WTC11 (cell line): ENCODE results near the gene DGLUCY. TPM values are rescaled to one million over a fixed set of nuclear protein-coding genes. Genes with fewer than 3 reads are reported as not detected.

ENCODE experiments used
- ATAC-seq: fragments of 200-7000 bp; cut with Tn5 transposase; 2 replicates; pipeline ENCODE4 v1.10.0; 2021; ENCODE audit warnings: mild to moderate bottlenecking, moderate library complexity
- CTCF ChIA-PET: fragments of 300-600 bp; sonication (Branson Sonifier 250); formaldehyde crosslinking; loops from one replicate; lab custom pipeline; 2021; ENCODE audit warnings: antibody characterized with exemption; lab: Charles Lee
- POLR2A ChIA-PET: fragments of 350-600 bp; sonication (Branson Sonifier 250); formaldehyde crosslinking; loops from one replicate; lab custom pipeline; 2021; ENCODE audit warnings: antibody characterized with exemption; lab: Charles Lee
- DNase-seq: peaks from one replicate; pipeline ENCODE4 v3.0.0; 2021; ENCODE audit warnings: low spot score
- H3K27ac Mint-ChIP-seq: 2 replicates; pipeline ENCODE4 v1.8.0; 2021; ENCODE audit warnings: mixed read lengths
- H3K27me3 Mint-ChIP-seq: 2 replicates; pipeline ENCODE4 v1.8.0; 2021; ENCODE audit warnings: low read depth, mild to moderate bottlenecking, moderate library complexity, mixed read lengths
- H3K36me3 Mint-ChIP-seq: 2 replicates; pipeline ENCODE4 v1.8.0; 2021; ENCODE audit warnings: mixed read lengths
- H3K4me1 Mint-ChIP-seq: 2 replicates; pipeline ENCODE4 v1.8.0; 2022; ENCODE audit warnings: mixed read lengths
- H3K4me3 Mint-ChIP-seq: 2 replicates; pipeline ENCODE4 v1.8.0; 2021; ENCODE audit warnings: mild to moderate bottlenecking, moderate library complexity, mixed read lengths
- H3K9me3 Mint-ChIP-seq: 2 replicates; pipeline ENCODE4 v1.8.0; 2021; ENCODE audit warnings: mixed read lengths
- MYBL2 ChIP-seq: sonication (generic); formaldehyde crosslinking; IDR thresholded peaks from 2 replicates; pipeline ENCODE4 v1.8.1; 2023; ENCODE audit warnings: mild to moderate bottlenecking, moderate library complexity, missing genetic modification reagents
- NFE2L1 ChIP-seq: sonication (generic); formaldehyde crosslinking; IDR thresholded peaks from 2 replicates; pipeline ENCODE4 v1.8.1; 2023; ENCODE audit warnings: missing genetic modification reagents
- NFYB ChIP-seq: sonication (generic); formaldehyde crosslinking; conservative IDR thresholded peaks from 2 replicates; pipeline ENCODE4 v1.8.0; 2022; ENCODE audit warnings: low read depth, missing genetic modification reagents
- NR1H2 ChIP-seq: sonication (generic); formaldehyde crosslinking; IDR thresholded peaks from 2 replicates; pipeline ENCODE4 v1.9.0; 2021; ENCODE audit warnings: mild to moderate bottlenecking, moderate library complexity, missing genetic modification reagents
- OVOL2 ChIP-seq: fragments of 250-450 bp; sonication (Bioruptor Pico); IDR thresholded peaks from 2 replicates; pipeline ENCODE4 v1.9.0; 2021; ENCODE audit warnings: mild to moderate bottlenecking, borderline replicate concordance
- RORB ChIP-seq: fragments of 250-450 bp; sonication (Bioruptor Pico); IDR thresholded peaks from 2 replicates; pipeline ENCODE4 v1.9.0; 2021; ENCODE audit warnings: mild to moderate bottlenecking
- TCF7 ChIP-seq: sonication (generic); formaldehyde crosslinking; IDR thresholded peaks from 2 replicates; pipeline ENCODE4 v1.8.0; 2022; ENCODE audit warnings: mild to moderate bottlenecking, low read depth, missing genetic modification reagents, moderate library complexity
- ZNF121 ChIP-seq: sonication (generic); formaldehyde crosslinking; IDR thresholded peaks from 2 replicates; pipeline ENCODE4 v1.8.0; 2023; ENCODE audit warnings: missing genetic modification reagents
- ZNF232 ChIP-seq: sonication (generic); formaldehyde crosslinking; IDR thresholded peaks from 2 replicates; pipeline ENCODE4 v1.8.0; 2022; ENCODE audit warnings: mild to moderate bottlenecking, missing genetic modification reagents
- ZNF317 ChIP-seq: sonication (generic); formaldehyde crosslinking; IDR thresholded peaks from 2 replicates; pipeline ENCODE4 v1.8.1; 2023; ENCODE audit warnings: low read depth, mild to moderate bottlenecking, moderate library complexity, missing genetic modification reagents, borderline replicate concordance
- ZNF671 ChIP-seq: fragments of 250-450 bp; sonication (Bioruptor Pico); IDR thresholded peaks from 2 replicates; pipeline ENCODE4 v1.8.0; 2021; ENCODE audit warnings: mild to moderate bottlenecking
- total RNA-seq: library from RNA; stranded (reverse); gene quantifications from 3 replicates; pipeline ENCODE4 v1.2.3, GENCODE V29; 2021
- TF ChIP-seq, protein P1 (sequence below): sonication (generic); formaldehyde crosslinking; IDR thresholded peaks from 2 replicates; pipeline ENCODE4 v1.8.0; 2023; ENCODE audit warnings: mild to moderate bottlenecking, missing genetic modification reagents
- TF ChIP-seq, protein P2 (sequence below): sonication (generic); formaldehyde crosslinking; IDR thresholded peaks from 2 replicates; pipeline ENCODE4 v1.8.1; 2023; ENCODE audit warnings: mild to moderate bottlenecking, missing genetic modification reagents
- TF ChIP-seq, protein P3 (sequence below): sonication (generic); formaldehyde crosslinking; IDR thresholded peaks from 2 replicates; pipeline ENCODE4 v1.8.0; 2022; ENCODE audit warnings: mild to moderate bottlenecking, missing genetic modification reagents
- TF ChIP-seq, protein P4 (sequence below): sonication (generic); formaldehyde crosslinking; IDR thresholded peaks from 2 replicates; pipeline ENCODE4 v1.8.1; 2022; ENCODE audit warnings: missing genetic modification reagents, borderline replicate concordance
- TF ChIP-seq, protein P5 (sequence below): fragments of 250-450 bp; sonication (Bioruptor Pico); IDR thresholded peaks from 2 replicates; pipeline ENCODE4 v1.9.0; 2021; ENCODE audit warnings: mild to moderate bottlenecking
- TF ChIP-seq, protein P6 (sequence below): sonication (generic); formaldehyde crosslinking; IDR thresholded peaks from 2 replicates; pipeline ENCODE4 v1.8.1; 2023; ENCODE audit warnings: mild to moderate bottlenecking, missing genetic modification reagents, moderate library complexity
- TF ChIP-seq, protein P7 (sequence below): fragments of 250-450 bp; sonication (Bioruptor Pico); IDR thresholded peaks from 2 replicates; pipeline ENCODE4 v1.8.0; 2021; ENCODE audit warnings: mild to moderate bottlenecking
- TF ChIP-seq, protein P8 (sequence below): sonication (generic); formaldehyde crosslinking; IDR thresholded peaks from 2 replicates; pipeline ENCODE4 v1.8.1; 2022; ENCODE audit warnings: mild to moderate bottlenecking, missing genetic modification reagents, moderate library complexity, borderline replicate concordance
- TF ChIP-seq, protein P9 (sequence below): sonication (generic); formaldehyde crosslinking; IDR thresholded peaks from 2 replicates; pipeline ENCODE4 v1.8.1; 2023; ENCODE audit warnings: mild to moderate bottlenecking, missing genetic modification reagents, moderate library complexity

The DGLUCY gene
- total RNA-seq, 1 experiment from 2014 or later = 35.4 TPM

DNA sequence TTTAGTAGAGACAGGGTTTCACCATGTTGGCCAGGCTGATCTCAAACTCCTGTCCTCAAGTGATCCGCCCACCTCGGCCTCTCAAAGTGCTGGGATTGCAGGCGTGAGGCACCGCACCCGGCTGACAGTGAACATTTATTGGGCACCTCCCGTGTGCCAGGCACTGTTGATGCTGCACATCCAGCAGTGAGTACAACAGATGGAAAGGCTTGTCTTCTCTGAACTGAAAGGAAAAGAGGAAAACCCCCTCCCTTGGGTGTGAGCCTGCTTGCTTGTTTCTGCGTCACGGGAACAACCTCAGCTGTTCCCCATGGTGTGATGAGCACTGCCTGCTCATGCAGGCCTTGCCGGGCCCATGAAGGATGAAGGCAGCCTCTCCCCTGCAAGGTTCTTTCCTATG is 39.5 kb downstream of the DGLUCY start:
- DNase-seq (no peak), ATAC-seq (no peak)
- CTCF ChIA-PET = interaction anchor here (0.9 to 2.3 kb wide), 4 partner anchors 14 to 251 kb away, joined by 3 to 12 read pairs (median 4); partner anchors contain the start of gene RPS6KA5
- no peak overlapping the region for H3K4me3 Mint-ChIP-seq
- H3K4me1 Mint-ChIP-seq = no peaks in the 10 kb centered on the region
- TF ChIP-seq, protein P1, sequence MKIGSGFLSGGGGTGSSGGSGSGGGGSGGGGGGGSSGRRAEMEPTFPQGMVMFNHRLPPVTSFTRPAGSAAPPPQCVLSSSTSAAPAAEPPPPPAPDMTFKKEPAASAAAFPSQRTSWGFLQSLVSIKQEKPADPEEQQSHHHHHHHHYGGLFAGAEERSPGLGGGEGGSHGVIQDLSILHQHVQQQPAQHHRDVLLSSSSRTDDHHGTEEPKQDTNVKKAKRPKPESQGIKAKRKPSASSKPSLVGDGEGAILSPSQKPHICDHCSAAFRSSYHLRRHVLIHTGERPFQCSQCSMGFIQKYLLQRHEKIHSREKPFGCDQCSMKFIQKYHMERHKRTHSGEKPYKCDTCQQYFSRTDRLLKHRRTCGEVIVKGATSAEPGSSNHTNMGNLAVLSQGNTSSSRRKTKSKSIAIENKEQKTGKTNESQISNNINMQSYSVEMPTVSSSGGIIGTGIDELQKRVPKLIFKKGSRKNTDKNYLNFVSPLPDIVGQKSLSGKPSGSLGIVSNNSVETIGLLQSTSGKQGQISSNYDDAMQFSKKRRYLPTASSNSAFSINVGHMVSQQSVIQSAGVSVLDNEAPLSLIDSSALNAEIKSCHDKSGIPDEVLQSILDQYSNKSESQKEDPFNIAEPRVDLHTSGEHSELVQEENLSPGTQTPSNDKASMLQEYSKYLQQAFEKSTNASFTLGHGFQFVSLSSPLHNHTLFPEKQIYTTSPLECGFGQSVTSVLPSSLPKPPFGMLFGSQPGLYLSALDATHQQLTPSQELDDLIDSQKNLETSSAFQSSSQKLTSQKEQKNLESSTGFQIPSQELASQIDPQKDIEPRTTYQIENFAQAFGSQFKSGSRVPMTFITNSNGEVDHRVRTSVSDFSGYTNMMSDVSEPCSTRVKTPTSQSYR = no peak
- TF ChIP-seq, protein P2, sequence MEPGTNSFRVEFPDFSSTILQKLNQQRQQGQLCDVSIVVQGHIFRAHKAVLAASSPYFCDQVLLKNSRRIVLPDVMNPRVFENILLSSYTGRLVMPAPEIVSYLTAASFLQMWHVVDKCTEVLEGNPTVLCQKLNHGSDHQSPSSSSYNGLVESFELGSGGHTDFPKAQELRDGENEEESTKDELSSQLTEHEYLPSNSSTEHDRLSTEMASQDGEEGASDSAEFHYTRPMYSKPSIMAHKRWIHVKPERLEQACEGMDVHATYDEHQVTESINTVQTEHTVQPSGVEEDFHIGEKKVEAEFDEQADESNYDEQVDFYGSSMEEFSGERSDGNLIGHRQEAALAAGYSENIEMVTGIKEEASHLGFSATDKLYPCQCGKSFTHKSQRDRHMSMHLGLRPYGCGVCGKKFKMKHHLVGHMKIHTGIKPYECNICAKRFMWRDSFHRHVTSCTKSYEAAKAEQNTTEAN (CRISPR knock-in tag) = no peak
- no peak for TF ChIP-seq RORB (CRISPR knock-in tag)
- no peak for TF ChIP-seq ZNF671
- TF ChIP-seq, protein P3, sequence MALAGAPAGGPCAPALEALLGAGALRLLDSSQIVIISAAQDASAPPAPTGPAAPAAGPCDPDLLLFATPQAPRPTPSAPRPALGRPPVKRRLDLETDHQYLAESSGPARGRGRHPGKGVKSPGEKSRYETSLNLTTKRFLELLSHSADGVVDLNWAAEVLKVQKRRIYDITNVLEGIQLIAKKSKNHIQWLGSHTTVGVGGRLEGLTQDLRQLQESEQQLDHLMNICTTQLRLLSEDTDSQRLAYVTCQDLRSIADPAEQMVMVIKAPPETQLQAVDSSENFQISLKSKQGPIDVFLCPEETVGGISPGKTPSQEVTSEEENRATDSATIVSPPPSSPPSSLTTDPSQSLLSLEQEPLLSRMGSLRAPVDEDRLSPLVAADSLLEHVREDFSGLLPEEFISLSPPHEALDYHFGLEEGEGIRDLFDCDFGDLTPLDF (CRISPR knock-in tag) = no peak
- no peak for TF ChIP-seq MYBL2
- no peak for TF ChIP-seq NFYB (CRISPR knock-in tag)
- no peak for TF ChIP-seq ZNF317 (CRISPR knock-in tag)
- TF ChIP-seq OVOL2 (CRISPR knock-in tag) = no peak
- TF ChIP-seq, protein P4, sequence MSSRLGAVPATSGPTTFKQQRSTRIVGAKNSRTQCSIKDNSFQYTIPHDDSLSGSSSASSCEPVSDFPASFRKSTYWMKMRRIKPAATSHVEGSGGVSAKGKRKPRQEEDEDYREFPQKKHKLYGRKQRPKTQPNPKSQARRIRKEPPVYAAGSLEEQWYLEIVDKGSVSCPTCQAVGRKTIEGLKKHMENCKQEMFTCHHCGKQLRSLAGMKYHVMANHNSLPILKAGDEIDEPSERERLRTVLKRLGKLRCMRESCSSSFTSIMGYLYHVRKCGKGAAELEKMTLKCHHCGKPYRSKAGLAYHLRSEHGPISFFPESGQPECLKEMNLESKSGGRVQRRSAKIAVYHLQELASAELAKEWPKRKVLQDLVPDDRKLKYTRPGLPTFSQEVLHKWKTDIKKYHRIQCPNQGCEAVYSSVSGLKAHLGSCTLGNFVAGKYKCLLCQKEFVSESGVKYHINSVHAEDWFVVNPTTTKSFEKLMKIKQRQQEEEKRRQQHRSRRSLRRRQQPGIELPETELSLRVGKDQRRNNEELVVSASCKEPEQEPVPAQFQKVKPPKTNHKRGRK (CRISPR knock-in tag) = no peak
- TF ChIP-seq, protein P5, sequence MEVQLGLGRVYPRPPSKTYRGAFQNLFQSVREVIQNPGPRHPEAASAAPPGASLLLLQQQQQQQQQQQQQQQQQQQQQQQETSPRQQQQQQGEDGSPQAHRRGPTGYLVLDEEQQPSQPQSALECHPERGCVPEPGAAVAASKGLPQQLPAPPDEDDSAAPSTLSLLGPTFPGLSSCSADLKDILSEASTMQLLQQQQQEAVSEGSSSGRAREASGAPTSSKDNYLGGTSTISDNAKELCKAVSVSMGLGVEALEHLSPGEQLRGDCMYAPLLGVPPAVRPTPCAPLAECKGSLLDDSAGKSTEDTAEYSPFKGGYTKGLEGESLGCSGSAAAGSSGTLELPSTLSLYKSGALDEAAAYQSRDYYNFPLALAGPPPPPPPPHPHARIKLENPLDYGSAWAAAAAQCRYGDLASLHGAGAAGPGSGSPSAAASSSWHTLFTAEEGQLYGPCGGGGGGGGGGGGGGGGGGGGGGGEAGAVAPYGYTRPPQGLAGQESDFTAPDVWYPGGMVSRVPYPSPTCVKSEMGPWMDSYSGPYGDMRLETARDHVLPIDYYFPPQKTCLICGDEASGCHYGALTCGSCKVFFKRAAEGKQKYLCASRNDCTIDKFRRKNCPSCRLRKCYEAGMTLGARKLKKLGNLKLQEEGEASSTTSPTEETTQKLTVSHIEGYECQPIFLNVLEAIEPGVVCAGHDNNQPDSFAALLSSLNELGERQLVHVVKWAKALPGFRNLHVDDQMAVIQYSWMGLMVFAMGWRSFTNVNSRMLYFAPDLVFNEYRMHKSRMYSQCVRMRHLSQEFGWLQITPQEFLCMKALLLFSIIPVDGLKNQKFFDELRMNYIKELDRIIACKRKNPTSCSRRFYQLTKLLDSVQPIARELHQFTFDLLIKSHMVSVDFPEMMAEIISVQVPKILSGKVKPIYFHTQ = no peak
- no peak for TF ChIP-seq NFE2L1 (CRISPR knock-in tag)
- POLR2A ChIA-PET = interaction anchor here (0.5 kb wide), 1 partner anchor 273 kb away, joined by 3 read pairs; no protein-coding TSS in a partner anchor
- H3K27me3 Mint-ChIP-seq = no peaks in the 10 kb centered on the region
- peaks cover 3% of the 10 kb centered on the region for H3K36me3 Mint-ChIP-seq
- H3K27ac Mint-ChIP-seq = no peak overlapping the region
- H3K9me3 Mint-ChIP-seq = no peaks in the 10 kb centered on the region

DNA sequence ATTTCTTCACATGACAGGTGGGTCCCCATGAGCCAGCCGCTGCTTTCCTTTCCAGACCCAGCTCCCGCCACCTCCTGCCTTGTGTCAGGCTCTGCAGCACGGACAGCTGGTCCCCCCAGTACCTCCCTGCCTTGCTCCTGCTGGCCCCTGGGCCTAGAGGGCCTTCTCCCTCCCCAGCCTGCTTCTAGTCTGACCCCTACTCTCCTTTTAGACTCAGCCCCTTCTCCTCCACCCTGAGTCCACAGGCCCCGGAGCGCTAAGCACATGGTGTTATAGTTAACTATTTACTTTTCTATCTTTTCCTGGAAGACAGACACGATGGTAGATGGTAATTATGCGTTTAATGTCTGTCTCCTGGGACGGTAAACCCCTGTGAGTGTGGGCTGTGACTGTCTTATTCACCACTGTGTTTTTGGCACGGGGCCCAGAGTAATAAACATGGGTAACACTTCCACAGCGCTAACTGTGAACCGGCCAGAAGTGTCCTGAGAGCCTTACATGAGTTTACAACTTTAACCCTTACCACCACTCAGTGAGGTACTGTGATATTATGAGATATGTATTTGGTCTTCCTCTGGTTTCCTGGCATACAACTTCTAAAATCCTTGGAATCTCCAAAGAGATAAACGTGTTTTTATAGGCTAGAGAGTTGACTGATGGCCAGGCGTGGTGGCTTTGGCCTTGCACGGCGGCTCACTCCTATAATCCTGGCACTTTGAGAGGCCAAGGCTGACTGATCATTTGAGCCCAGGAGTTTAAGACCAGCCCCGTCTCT is 41.2 kb downstream of the DGLUCY start:
- Mint-ChIP-seq H3K4me1 (no peaks in the 10 kb centered on the region), H3K27ac (no peak overlapping the region), H3K9me3 (no peaks in the 10 kb centered on the region), H3K4me3 (no peak overlapping the region), H3K36me3 (peaks cover 8% of the 10 kb centered on the region), H3K27me3 (no peaks in the 10 kb centered on the region)
- ChIA-PET CTCF (interaction anchor here (0.7 to 2.3 kb wide), 5 partner anchors 17 to 138 kb away, joined by 3 to 12 read pairs (median 3); no protein-coding TSS in a partner anchor), POLR2A (no interaction called here)
- ATAC-seq (no peak), DNase-seq (no peak)
- no peak for TF ChIP-seq NR1H2 (CRISPR knock-in tag)
- TF ChIP-seq, protein P6, sequence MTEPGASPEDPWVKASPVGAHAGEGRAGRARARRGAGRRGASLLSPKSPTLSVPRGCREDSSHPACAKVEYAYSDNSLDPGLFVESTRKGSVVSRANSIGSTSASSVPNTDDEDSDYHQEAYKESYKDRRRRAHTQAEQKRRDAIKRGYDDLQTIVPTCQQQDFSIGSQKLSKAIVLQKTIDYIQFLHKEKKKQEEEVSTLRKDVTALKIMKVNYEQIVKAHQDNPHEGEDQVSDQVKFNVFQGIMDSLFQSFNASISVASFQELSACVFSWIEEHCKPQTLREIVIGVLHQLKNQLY (CRISPR knock-in tag) = no peak
- TF ChIP-seq, protein P7, sequence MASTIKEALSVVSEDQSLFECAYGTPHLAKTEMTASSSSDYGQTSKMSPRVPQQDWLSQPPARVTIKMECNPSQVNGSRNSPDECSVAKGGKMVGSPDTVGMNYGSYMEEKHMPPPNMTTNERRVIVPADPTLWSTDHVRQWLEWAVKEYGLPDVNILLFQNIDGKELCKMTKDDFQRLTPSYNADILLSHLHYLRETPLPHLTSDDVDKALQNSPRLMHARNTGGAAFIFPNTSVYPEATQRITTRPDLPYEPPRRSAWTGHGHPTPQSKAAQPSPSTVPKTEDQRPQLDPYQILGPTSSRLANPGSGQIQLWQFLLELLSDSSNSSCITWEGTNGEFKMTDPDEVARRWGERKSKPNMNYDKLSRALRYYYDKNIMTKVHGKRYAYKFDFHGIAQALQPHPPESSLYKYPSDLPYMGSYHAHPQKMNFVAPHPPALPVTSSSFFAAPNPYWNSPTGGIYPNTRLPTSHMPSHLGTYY (CRISPR knock-in tag) = no peak
- TF ChIP-seq, protein P8, sequence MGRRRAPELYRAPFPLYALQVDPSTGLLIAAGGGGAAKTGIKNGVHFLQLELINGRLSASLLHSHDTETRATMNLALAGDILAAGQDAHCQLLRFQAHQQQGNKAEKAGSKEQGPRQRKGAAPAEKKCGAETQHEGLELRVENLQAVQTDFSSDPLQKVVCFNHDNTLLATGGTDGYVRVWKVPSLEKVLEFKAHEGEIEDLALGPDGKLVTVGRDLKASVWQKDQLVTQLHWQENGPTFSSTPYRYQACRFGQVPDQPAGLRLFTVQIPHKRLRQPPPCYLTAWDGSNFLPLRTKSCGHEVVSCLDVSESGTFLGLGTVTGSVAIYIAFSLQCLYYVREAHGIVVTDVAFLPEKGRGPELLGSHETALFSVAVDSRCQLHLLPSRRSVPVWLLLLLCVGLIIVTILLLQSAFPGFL = no peak
- TF ChIP-seq, protein P9, sequence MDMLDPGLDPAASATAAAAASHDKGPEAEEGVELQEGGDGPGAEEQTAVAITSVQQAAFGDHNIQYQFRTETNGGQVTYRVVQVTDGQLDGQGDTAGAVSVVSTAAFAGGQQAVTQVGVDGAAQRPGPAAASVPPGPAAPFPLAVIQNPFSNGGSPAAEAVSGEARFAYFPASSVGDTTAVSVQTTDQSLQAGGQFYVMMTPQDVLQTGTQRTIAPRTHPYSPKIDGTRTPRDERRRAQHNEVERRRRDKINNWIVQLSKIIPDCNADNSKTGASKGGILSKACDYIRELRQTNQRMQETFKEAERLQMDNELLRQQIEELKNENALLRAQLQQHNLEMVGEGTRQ (CRISPR knock-in tag) = no peak
- TF ChIP-seq ZNF232 (CRISPR knock-in tag) = no peak
- TF ChIP-seq ZNF121 = no peak
- TF ChIP-seq TCF7 = no peak
